Measurements from ENCODE around the gene CLHC1. TPM values are rescaled to one million over a fixed set of nuclear protein-coding genes. Genes with fewer than 3 reads are reported as not detected.
"Not testable (repeated sequence)": the region's sequence is repeated elsewhere in the genome, so short reads cannot be mapped to it uniquely, and the experiment has no call there.

CLHC1 gene
- 1 to 10 TPM; 5.1 to 8.4 (median 6.2) TPM for total RNA-seq (2021; fragmentation: NEBNext Ultra II Directional; extraction: Animal tissue kit (Norgen Biotek cat#: 25700))
- long read RNA-seq, partial matches to known transcripts: 1 of 4 reads
- long read RNA-seq, other reads (novel, unspliced or antisense): 3 of 4 reads

GRCh38 chr2:55232084-55232862, at the start of gene CLHC1, which contains the start of gene RPS27A:
Gene CLHC1 (minus strand): TSS chr2:55232293. CDS start chr2:55222411, 9,882 bp downstream.
Gene RPS27A (plus strand): TSS chr2:55232688. CDS start chr2:55232825, 137 bp downstream.
- Mint-ChIP-seq H3K9me3 (no peaks in the 10 kb centered on the region), H3K27me3 (ENCODE audit: insufficient read depth) (peaks cover 2% of the 10 kb centered on the region; the same call in 1 of the 2 replicates), H3K27ac (peak within 1 kb of the TSS; percentile 96), H3K4me3 (peak within 1 kb of the TSS; percentile 95), H3K36me3 (ENCODE audit: low read depth) (peaks cover 53% of the 10 kb centered on the region), H3K4me1 (ENCODE audit: low read depth) (peaks cover 65% of the 10 kb centered on the region)
- DNase-seq: peak; percentile 95
- peak; percentile 52; the same call in 1 of the 2 replicates for TF ChIP-seq CTCF (IDR thresholded peaks at IDR 0.05)

- not testable (repeated sequence) for H3K27ac Mint-ChIP-seq; H3K36me3 Mint-ChIP-seq (ENCODE audit: low read depth); H3K27me3 Mint-ChIP-seq (ENCODE audit: insufficient read depth); H3K9me3 Mint-ChIP-seq; DNase-seq
- Mint-ChIP-seq H3K4me3 (peak overlapping the region; percentile 58), H3K4me1 (ENCODE audit: low read depth) (peaks cover 31% of the 10 kb centered on the region)
Observed at GRCh38 chr2:55280851-55281546, 48.9 kb upstream of the CLHC1 start.

- H3K4me1 Mint-ChIP-seq (ENCODE audit: low read depth): peaks cover 31% of the 10 kb centered on the region
- not testable (repeated sequence) for DNase-seq; H3K4me3 Mint-ChIP-seq; H3K36me3 Mint-ChIP-seq (ENCODE audit: low read depth); H3K27me3 Mint-ChIP-seq (ENCODE audit: insufficient read depth); H3K27ac Mint-ChIP-seq; H3K9me3 Mint-ChIP-seq
Observed at GRCh38 chr2:55279859-55280424, 47.8 kb upstream of the CLHC1 start.

GRCh38 chr2:55279214-55279835, 47.2 kb upstream of the CLHC1 start:
- H3K4me1 Mint-ChIP-seq (ENCODE audit: low read depth): peaks cover 31% of the 10 kb centered on the region
- not testable (repeated sequence) for H3K9me3 Mint-ChIP-seq; H3K36me3 Mint-ChIP-seq (ENCODE audit: low read depth); DNase-seq; H3K27me3 Mint-ChIP-seq (ENCODE audit: insufficient read depth); H3K27ac Mint-ChIP-seq
- peak overlapping the region; percentile 47; the same call in 1 of the 2 replicates for H3K4me3 Mint-ChIP-seq

GRCh38 chr2:55277310-55277709, 45.2 kb upstream of the CLHC1 start:
- DNase-seq: no peak
- no peaks in the 10 kb centered on the region for H3K36me3 Mint-ChIP-seq (ENCODE audit: low read depth)
- TF ChIP-seq CTCF (IDR thresholded peaks at IDR 0.05): no peak
- peaks cover 2% of the 10 kb centered on the region for H3K27me3 Mint-ChIP-seq (ENCODE audit: insufficient read depth)
- H3K4me1 Mint-ChIP-seq (ENCODE audit: low read depth): peaks cover 27% of the 10 kb centered on the region
- no peak overlapping the region for H3K27ac Mint-ChIP-seq
- no peak overlapping the region for H3K4me3 Mint-ChIP-seq
- no peaks in the 10 kb centered on the region for H3K9me3 Mint-ChIP-seq

- not testable (repeated sequence) for H3K36me3 Mint-ChIP-seq (ENCODE audit: low read depth); H3K9me3 Mint-ChIP-seq; H3K27ac Mint-ChIP-seq
Observed at GRCh38 chr2:55274346-55274745, 42.3 kb upstream of the CLHC1 start.

GRCh38 chr2:55269645-55269990, 37.5 kb upstream of the CLHC1 start:
- no peaks in the 10 kb centered on the region; the same call in 1 of the 2 replicates for H3K36me3 Mint-ChIP-seq (ENCODE audit: low read depth)
- H3K27me3 Mint-ChIP-seq (ENCODE audit: insufficient read depth): peaks cover 1% of the 10 kb centered on the region; the same call in 1 of the 2 replicates
- peak overlapping the region; percentile 96 for H3K4me3 Mint-ChIP-seq
- no peak for DNase-seq
- H3K27ac Mint-ChIP-seq: peak overlapping the region; percentile 86
- peaks cover 14% of the 10 kb centered on the region for H3K4me1 Mint-ChIP-seq (ENCODE audit: low read depth)
- no peak for TF ChIP-seq CTCF (IDR thresholded peaks at IDR 0.05)
- H3K9me3 Mint-ChIP-seq: no peaks in the 10 kb centered on the region

More at GRCh38 chr2:55274346-55274745, 42.3 kb upstream of the CLHC1 start:
- peaks cover 18% of the 10 kb centered on the region for H3K4me1 Mint-ChIP-seq (ENCODE audit: low read depth)
- not testable (repeated sequence) for H3K27me3 Mint-ChIP-seq (ENCODE audit: insufficient read depth); DNase-seq; H3K4me3 Mint-ChIP-seq

All from HFFc6 (cell line).